T-cell (primary cell): Measurements from ENCODE around the gene KRTAP10-2. TPM values are rescaled to one million over a fixed set of nuclear protein-coding genes. Genes with fewer than 3 reads are reported as not detected.

ENCODE experiments used
- ATAC-seq, 4 experiments: fragments of 200-7000 bp in 3 of 4; fragments of 150-1000 bp in 1 of 4; cut with Tn5 transposase; replicated peaks in 1 of 4; 1 replicate in 3 of 4; 2 replicates in 1 of 4; pipeline ENCODE4 v1.10.0; 2021; ENCODE audit warnings: moderate library complexity in 3 of 4, mild to moderate bottlenecking in 2 of 4, moderate number of reproducible peaks in 1 of 4
- CTCF ChIA-PET, 2 donors: fragments of 300-600 bp; sonication (Branson Sonifier 250); formaldehyde crosslinking; loops; one replicate each; lab custom pipeline; 2022; ENCODE audit warnings: antibody characterized with exemption in 2 of 2; lab: Charles Lee
- POLR2A ChIA-PET, 2 donors: fragments of 300-600 bp; sonication (Branson Sonifier 250); formaldehyde crosslinking; loops; one replicate each; lab custom pipeline; 2022; ENCODE audit warnings: antibody characterized with exemption in 2 of 2; lab: Charles Lee
- DNase-seq, 35 experiments: peaks; one replicate each; pipeline versions ENCODE4 v3.0.0 to v3.0.0-alpha.2; 2013 to 2023
- H3K27ac ChIP-seq: one replicate; pipeline ENCODE4 v1.5.1; 2013; ENCODE audit warnings: low read length
- H3K27me3 ChIP-seq, 2 experiments: replicated peaks in 1 of 2; 1 replicate in 1 of 2; 2 replicates in 1 of 2; pipeline versions ENCODE4 v1.6.1 to v1.7.0; 2013; ENCODE audit warnings: low read length in 1 of 2, mixed read lengths in 1 of 2; ENCODE audit not compliant: control insufficient read depth in 2 of 2, insufficient read depth in 2 of 2; ENCODE audit errors: extremely low read depth in 1 of 2
- H3K36me3 ChIP-seq, 2 donors: 1 replicate in 1 of 2; 2 replicates in 1 of 2; pipeline versions ENCODE4 v1.6.1 to v1.7.0; 2013; ENCODE audit warnings: low read length in 1 of 2; ENCODE audit not compliant: control insufficient read depth in 2 of 2, insufficient read depth in 1 of 2; ENCODE audit errors: extremely low read depth in 1 of 2
- H3K4me1 ChIP-seq, 2 experiments: 1 replicate in 1 of 2; 2 replicates in 1 of 2; pipeline versions ENCODE4 v1.6.1 to v1.7.0; 2013; ENCODE audit warnings: low read length in 2 of 2, mixed read lengths in 1 of 2; ENCODE audit not compliant: insufficient read depth in 2 of 2, control insufficient read depth in 1 of 2; ENCODE audit errors: extremely low read depth in 1 of 2
- H3K4me3 ChIP-seq, 2 donors: 1 replicate in 1 of 2; 2 replicates in 1 of 2; pipeline versions ENCODE4 v1.5.1 to v1.7.0; 2013; ENCODE audit warnings: mild to moderate bottlenecking in 2 of 2, low read length in 1 of 2, moderate library complexity in 1 of 2; ENCODE audit not compliant: control insufficient read depth in 1 of 2; ENCODE audit errors: extremely low read depth in 1 of 2
- H3K9me3 ChIP-seq: 2 replicates; pipeline ENCODE4 v1.7.0; 2013
- H3K27ac Mint-ChIP-seq, 2 donors: one replicate each; pipeline ENCODE4 v1.8.0; 2020 to 2021; ENCODE audit warnings: mild to moderate bottlenecking in 2 of 2, mixed read lengths in 2 of 2
- H3K27me3 Mint-ChIP-seq, 2 donors: one replicate each; pipeline ENCODE4 v1.8.0; 2021 to 2022; ENCODE audit warnings: mixed read lengths in 2 of 2
- H3K36me3 Mint-ChIP-seq: one replicate; pipeline ENCODE4 v1.8.0; 2021; ENCODE audit warnings: mixed read lengths
- H3K4me1 Mint-ChIP-seq, 3 donors: one replicate each; pipeline ENCODE4 v1.8.0; 2020 to 2022; ENCODE audit warnings: mixed read lengths in 3 of 3, mild to moderate bottlenecking in 1 of 3
- H3K4me3 Mint-ChIP-seq, 3 donors: one replicate each; pipeline ENCODE4 v1.8.0; 2020 to 2022; ENCODE audit warnings: mild to moderate bottlenecking in 3 of 3, mixed read lengths in 3 of 3, moderate library complexity in 3 of 3
- H3K9me3 Mint-ChIP-seq, 3 donors: one replicate each; pipeline ENCODE4 v1.8.0; 2020 to 2022; ENCODE audit warnings: mixed read lengths in 3 of 3
- WGBS: methylation state at CpG from one replicate; pipeline ENCODE4 v1.1.5; 2013; ENCODE audit warnings: missing lambda C conversion rate; ENCODE audit not compliant: insufficient coverage; 5-methylcytosine and 5-hydroxymethylcytosine counted together
- total RNA-seq, 35 experiments: library from RNA in 6 of 35; stranded (reverse) in 6 of 35; fragments of 120-200 nt in 1 of 35; gene quantifications; one replicate each; pipeline versions ENCODE4 v1.2.1 to v1.2.4 and lab custom pipeline; 2013 to 2026

KRTAP10-2 gene
- total RNA-seq, 5 donors from 2014 or later (not counting 1 experiment from before 2014, with no cell fraction given): not detected

DNA sequence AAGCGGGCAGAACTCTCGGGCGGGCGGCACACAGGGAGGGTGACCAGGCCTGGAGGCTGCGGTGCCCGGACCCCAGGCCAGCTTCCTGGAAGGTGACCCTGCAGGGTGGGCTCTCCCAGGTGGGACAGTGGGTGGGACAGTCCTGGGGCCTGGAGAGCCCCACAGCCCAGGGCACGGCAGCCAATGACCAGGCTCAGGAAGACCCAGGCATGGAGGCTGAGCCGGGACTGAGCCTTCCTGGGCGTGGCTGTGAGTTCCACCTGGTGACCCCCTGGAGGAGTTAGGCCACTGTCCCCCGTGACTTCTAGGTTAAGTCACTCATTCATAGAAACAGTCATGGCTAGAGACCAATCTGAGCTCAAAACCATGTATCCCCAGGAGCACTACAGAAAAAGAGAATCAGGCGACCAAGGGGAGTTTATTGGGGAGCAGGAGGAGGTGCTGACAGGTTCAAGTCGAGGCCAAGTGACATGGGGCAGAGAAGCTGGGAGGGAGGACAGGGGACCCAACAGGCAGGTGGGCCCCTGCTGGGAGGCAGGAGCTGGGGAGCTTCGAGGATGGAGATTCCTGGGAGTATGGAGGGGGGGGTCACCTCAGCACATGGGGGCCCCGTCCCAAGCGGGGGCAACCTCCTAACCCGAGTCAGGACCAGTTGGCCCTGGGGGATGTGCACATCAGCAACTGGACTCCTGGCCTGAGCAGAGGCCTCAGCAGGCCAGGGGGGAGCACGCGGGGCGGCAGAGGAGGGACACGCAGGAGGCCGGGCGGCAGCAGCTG, 27.9 kb upstream of the KRTAP10-2 start:
- H3K27ac ChIP-seq: no peak overlapping the region
- no peak for ATAC-seq
- H3K36me3 ChIP-seq: no peaks in the 10 kb centered on the region
- peaks cover 0 to 10% of the 10 kb centered on the region in 2 experiments for H3K4me1 ChIP-seq
- H3K27me3 ChIP-seq: peaks cover 0 to 20% of the 10 kb centered on the region in 2 experiments
- no peaks in the 10 kb centered on the region for H3K36me3 Mint-ChIP-seq
- POLR2A ChIA-PET: no interaction called here
- no peak overlapping the region for H3K4me3 Mint-ChIP-seq
- H3K4me1 Mint-ChIP-seq: peaks cover 19 to 30% (median 19%) of the 10 kb centered on the region in 3 donors
- peaks cover 14 to 19% of the 10 kb centered on the region in 2 donors for H3K27me3 Mint-ChIP-seq
- 66% methylated on average over 10 of the region's 22 CpGs for WGBS
- CTCF ChIA-PET: no interaction called here
- no peaks in the 10 kb centered on the region for H3K9me3 ChIP-seq
- H3K9me3 Mint-ChIP-seq: peaks cover 8 to 29% (median 16%) of the 10 kb centered on the region in 3 donors
- no peak overlapping the region for H3K27ac Mint-ChIP-seq
- DNase-seq: peak in 2 of 35 experiments; percentile 3 to 17
- H3K4me3 ChIP-seq: no peak overlapping the region

DNA sequence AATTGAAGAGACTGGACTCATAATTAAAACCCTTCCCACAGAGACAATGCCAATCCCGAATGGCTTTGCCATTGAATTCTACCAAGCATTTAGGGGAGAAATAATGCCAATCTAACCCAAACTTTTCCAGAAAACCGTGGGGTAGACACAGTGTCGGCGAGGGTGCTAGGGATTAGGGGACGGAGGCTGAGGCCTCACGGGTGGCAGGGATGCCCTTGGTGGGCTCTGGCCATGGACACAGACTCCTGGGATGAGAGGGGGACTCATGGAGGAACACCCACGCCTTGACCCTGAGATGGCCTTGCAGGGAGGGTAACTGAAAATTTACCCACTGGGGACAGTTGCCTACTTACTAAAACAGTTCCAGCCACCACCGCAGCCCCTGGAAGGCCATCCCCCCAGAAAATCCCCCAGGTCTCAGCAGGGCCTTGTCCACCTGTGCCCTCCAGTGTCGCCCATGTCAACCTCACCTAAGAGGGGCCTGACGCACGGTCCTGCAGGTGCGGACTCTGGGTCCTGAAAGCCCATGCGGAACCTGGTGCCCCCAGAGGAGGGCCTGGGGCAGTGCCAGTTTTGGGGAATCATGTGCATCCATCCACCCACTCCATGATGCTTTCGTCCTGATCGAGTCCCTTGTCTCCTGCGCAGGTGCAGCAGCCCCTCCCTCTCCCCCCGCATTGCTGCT, 27.2 kb upstream of the KRTAP10-2 start:
- peak in 1 of 35 experiments; percentile 2 for DNase-seq
- CTCF ChIA-PET: no interaction called here
- ATAC-seq: no peak
- H3K27me3 Mint-ChIP-seq: peaks cover 13 to 15% of the 10 kb centered on the region in 2 donors
- H3K36me3 ChIP-seq: no peaks in the 10 kb centered on the region
- peaks cover 0 to 7% of the 10 kb centered on the region in 2 experiments for H3K4me1 ChIP-seq
- peaks cover 0 to 21% of the 10 kb centered on the region in 2 experiments for H3K27me3 ChIP-seq
- peaks cover 12 to 27% (median 12%) of the 10 kb centered on the region in 3 donors for H3K4me1 Mint-ChIP-seq
- no peak overlapping the region for H3K27ac ChIP-seq
- 94% methylated on average over 9 of the region's 17 CpGs for WGBS
- H3K4me3 Mint-ChIP-seq: no peak overlapping the region
- H3K9me3 Mint-ChIP-seq: peaks cover 8 to 29% (median 16%) of the 10 kb centered on the region in 3 donors
- no peaks in the 10 kb centered on the region for H3K36me3 Mint-ChIP-seq
- peak overlapping the region in 1 of 2 donors; percentile 72 for H3K27ac Mint-ChIP-seq
- POLR2A ChIA-PET: no interaction called here
- H3K9me3 ChIP-seq: no peaks in the 10 kb centered on the region
- no peak overlapping the region for H3K4me3 ChIP-seq

DNA sequence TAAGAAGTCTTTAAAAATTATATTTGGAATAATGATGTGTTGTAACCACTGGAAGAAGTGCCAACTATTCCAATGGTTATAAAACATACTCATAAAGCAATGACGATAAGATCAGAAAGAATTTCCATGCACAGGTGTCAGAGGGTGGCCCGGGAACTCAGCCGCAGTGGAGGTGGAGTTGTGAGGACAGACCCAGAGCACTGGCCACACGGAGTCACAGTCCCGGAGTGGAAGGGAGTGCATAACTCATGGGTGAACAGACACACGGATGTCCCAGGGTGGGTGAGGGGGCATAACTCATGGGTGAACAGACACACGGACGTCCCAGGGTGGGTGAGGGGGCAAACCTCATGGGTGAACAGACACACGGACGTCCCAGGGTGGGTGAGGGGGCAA, 24.7 kb upstream of the KRTAP10-2 start:
- Histone ChIP-seq H3K9me3 (no peaks in the 10 kb centered on the region), H3K27ac (no peak overlapping the region), H3K27me3 (peaks cover 0 to 33% of the 10 kb centered on the region in 2 experiments), H3K4me3 (no peak overlapping the region), H3K36me3 (no peaks in the 10 kb centered on the region), H3K4me1 (peaks cover 0 to 7% of the 10 kb centered on the region in 2 experiments)
- ChIA-PET CTCF (no interaction called here), POLR2A (no interaction called here)
- H3K4me3 Mint-ChIP-seq: no peak overlapping the region
- H3K9me3 Mint-ChIP-seq: peaks cover 4 to 21% (median 9%) of the 10 kb centered on the region in 3 donors
- no peak for ATAC-seq
- H3K27ac Mint-ChIP-seq: no peak overlapping the region
- peaks cover under 1 to 12% (median 5%) of the 10 kb centered on the region in 3 donors for H3K4me1 Mint-ChIP-seq
- H3K27me3 Mint-ChIP-seq: peaks cover 9 to 16% of the 10 kb centered on the region in 2 donors
- 79% methylated on average over 4 of the region's 10 CpGs for WGBS
- H3K36me3 Mint-ChIP-seq: no peaks in the 10 kb centered on the region
- no peak for DNase-seq

DNA sequence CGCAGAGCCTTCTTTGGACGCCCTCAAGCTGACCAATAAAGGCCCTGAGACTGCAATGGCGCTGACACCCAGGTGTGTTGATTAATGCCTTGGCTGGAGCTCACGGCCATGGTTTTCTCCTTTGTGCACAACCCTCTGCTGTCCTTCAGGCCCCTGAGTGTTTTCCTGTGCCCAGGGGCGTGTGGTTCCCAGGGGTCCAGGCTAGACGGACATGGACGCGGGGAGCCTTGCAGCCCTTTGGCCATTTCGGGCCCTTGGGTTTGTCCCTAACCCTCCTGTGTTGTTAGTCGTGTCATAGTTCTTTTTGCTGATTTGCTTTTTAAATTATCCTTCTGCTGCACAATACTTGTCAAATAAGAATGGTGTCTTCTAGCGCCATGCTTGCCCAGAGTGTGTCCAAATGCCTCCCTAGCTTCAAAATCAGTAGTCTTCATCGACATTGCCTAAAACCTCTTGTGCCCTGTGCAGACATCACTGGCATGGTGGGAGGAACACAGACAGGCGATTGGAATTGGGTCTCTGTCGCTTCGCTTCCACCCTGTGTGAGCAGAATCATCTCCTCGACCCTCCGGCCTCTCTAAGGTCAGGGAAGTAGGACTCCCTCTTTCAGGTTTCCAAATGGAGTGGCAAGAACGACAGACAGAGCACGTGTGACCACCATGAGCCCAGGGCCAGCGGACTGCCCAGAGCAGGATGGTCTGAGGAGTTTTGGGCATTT, 24.2 kb upstream of the KRTAP10-2 start:
- peaks cover 4 to 17% (median 8%) of the 10 kb centered on the region in 3 donors for H3K9me3 Mint-ChIP-seq
- no peaks in the 10 kb centered on the region for H3K9me3 ChIP-seq
- no peak overlapping the region for H3K4me3 ChIP-seq
- DNase-seq (peak in 1 of 35 experiments; percentile 23), ATAC-seq (no peak)
- H3K4me3 Mint-ChIP-seq: no peak overlapping the region
- no peaks in the 10 kb centered on the region for H3K36me3 ChIP-seq
- 84% methylated on average over 16 of the region's 20 CpGs for WGBS
- no peak overlapping the region for H3K27ac Mint-ChIP-seq
- H3K36me3 Mint-ChIP-seq: no peaks in the 10 kb centered on the region
- peaks cover 0 to 7% of the 10 kb centered on the region in 2 experiments for H3K4me1 ChIP-seq
- peaks cover 0 to 12% (median 5%) of the 10 kb centered on the region in 3 donors for H3K4me1 Mint-ChIP-seq
- H3K27ac ChIP-seq: no peak overlapping the region
- ChIA-PET CTCF (no interaction called here), POLR2A (no interaction called here)
- peaks cover 9 to 16% of the 10 kb centered on the region in 2 donors for H3K27me3 Mint-ChIP-seq
- peaks cover 0 to 33% of the 10 kb centered on the region in 2 experiments for H3K27me3 ChIP-seq

DNA sequence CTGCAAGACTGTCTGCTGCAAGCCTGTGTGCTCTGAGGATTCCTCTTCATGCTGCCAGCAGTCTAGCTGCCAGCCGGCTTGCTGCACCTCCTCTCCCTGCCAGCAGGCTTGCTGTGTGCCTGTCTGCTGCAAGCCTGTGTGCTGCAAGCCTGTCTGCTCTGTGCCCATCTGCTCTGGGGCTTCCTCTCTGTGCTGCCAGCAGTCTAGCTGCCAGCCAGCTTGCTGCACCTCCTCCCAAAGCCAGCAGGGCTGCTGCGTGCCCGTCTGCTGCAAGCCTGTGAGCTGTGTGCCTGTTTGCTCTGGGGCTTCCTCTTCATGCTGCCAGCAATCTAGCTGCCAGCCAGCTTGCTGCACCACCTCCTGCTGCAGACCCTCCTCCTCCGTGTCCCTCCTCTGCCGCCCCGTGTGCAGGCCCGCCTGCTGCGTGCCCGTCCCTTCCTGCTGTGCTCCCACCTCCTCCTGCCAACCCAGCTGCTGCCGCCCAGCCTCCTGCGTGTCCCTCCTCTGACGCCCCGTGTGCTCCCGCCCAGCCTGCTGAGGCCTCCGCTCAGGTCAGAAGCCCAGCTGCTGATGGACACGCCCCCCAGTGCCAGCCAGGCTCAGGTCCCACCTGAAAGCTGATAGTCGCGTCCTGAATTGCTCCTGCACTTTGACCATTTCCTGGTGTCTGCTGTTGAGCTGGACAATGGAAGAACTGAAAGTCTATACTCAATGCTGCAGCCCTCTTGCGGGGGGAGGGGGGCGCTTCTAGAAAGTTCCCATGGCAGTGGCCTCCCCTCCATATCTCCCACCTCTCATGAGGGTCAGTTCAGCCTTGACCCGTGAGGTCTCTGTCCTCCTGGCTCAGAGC, 23.4 kb upstream of the KRTAP10-2 start:
- Histone ChIP-seq H3K4me3 (no peak overlapping the region), H3K36me3 (no peaks in the 10 kb centered on the region), H3K27ac (no peak overlapping the region), H3K27me3 (peaks cover 0 to 36% of the 10 kb centered on the region in 2 experiments), H3K4me1 (peaks cover 0 to 7% of the 10 kb centered on the region in 2 experiments), H3K9me3 (no peaks in the 10 kb centered on the region)
- ChIA-PET POLR2A (no interaction called here), CTCF (no interaction called here)
- Mint-ChIP-seq H3K4me1 (peaks cover 0 to 12% (median 2%) of the 10 kb centered on the region in 3 donors), H3K27me3 (peaks cover 9 to 12% of the 10 kb centered on the region in 2 donors), H3K9me3 (peaks cover 0 to 15% (median 8%) of the 10 kb centered on the region in 3 donors), H3K36me3 (no peaks in the 10 kb centered on the region), H3K4me3 (no peak overlapping the region), H3K27ac (no peak overlapping the region)
- WGBS: 37% methylated on average over 20 of the region's 21 CpGs
- ATAC-seq (no peak), DNase-seq (peak in 2 of 35 experiments; percentile 2 to 10)
